Sigmoid colon (tissue), 7 donors: ENCODE data around the gene FYTTD1. TPM values are rescaled to one million over a fixed set of nuclear protein-coding genes. Genes with fewer than 3 reads are reported as not detected.

Experiments used
- DNase-seq: peaks from one replicate; pipeline ENCODE4 v3.0.0-alpha.2; 2019
- H3K27ac ChIP-seq, 4 donors: fragments of 200-600 bp; sonication (generic); one replicate each; pipeline ENCODE4 v1.5.1; 2016 to 2019; ENCODE audit warnings: mild to moderate bottlenecking in 1 of 4
- H3K27me3 ChIP-seq, 3 donors: fragments of 200-600 bp; sonication (generic); one replicate each; pipeline ENCODE4 v1.5.1; 2019; ENCODE audit warnings: mild to moderate bottlenecking in 1 of 3
- H3K36me3 ChIP-seq, 4 donors: fragments of 200-600 bp; sonication (generic); one replicate each; pipeline ENCODE4 v1.5.1; 2016 to 2019
- H3K4me1 ChIP-seq, 4 donors: fragments of 200-600 bp; sonication (generic); one replicate each; pipeline ENCODE4 v1.5.1; 2017 to 2019
- H3K4me3 ChIP-seq, 4 donors: fragments of 200-600 bp; sonication (generic); one replicate each; pipeline ENCODE4 v1.5.1; 2017 to 2019; ENCODE audit warnings: mild to moderate bottlenecking in 2 of 4, moderate library complexity in 1 of 4
- H3K9me3 ChIP-seq, 4 donors: fragments of 200-600 bp in 3 of 4; sonication (generic) in 3 of 4; one replicate each; pipeline versions ENCODE4 v1.5.1 to v1.6.1; 2013 to 2019
- EP300 ChIP-seq, 4 donors: sonication (generic); formaldehyde crosslinking; IDR thresholded peaks; one replicate each; pipeline ENCODE4 v1.6.1; 2017; ENCODE audit warnings: antibody characterized with exemption in 4 of 4
- POLR2A ChIP-seq, 2 donors: fragments of 450-650 bp; IDR thresholded peaks; one replicate each; pipeline ENCODE4 v1.6.1; 2016; ENCODE audit warnings: antibody characterized with exemption in 2 of 2, mild to moderate bottlenecking in 2 of 2, moderate library complexity in 2 of 2
- POLR2AphosphoS5 ChIP-seq, 4 donors: sonication (generic); formaldehyde crosslinking; IDR thresholded peaks; one replicate each; pipeline ENCODE4 v1.6.1; 2017; ENCODE audit warnings: antibody characterized with exemption in 4 of 4
- WGBS, 2 donors: extraction: QIAGEN DNeasy Blood & Tissue Kit; methylation state at CpG; one replicate each; pipeline ENCODE4 v1.1.7; 2013; 5-methylcytosine and 5-hydroxymethylcytosine counted together
- intact Hi-C: fragments of 100-400 bp; cut with DNase I; formaldehyde crosslinking; loops from one replicate; pipeline ENCODE4 v1.15.1; 2023
- polyA plus RNA-seq, 3 donors: library from polyadenylated mRNA; stranded (reverse); fragments of 200-250 nt; gene quantifications; one replicate each; pipeline ENCODE4 v1.2.3, GENCODE V29; 2013
- total RNA-seq, 4 donors: library from RNA; depleted of rRNA; stranded (reverse); fragments of >200 nt; gene quantifications; one replicate each; pipeline ENCODE4 v1.1.0, GENCODE V29; 2016
- TF ChIP-seq, protein P1 (sequence below), 4 experiments: fragments of 450-650 bp in 3 of 4; fragments of 200-600 bp in 1 of 4; IDR thresholded peaks; one replicate each; pipeline ENCODE4 v1.5.1; 2016 to 2019; ENCODE audit warnings: antibody characterized with exemption in 4 of 4, mild to moderate bottlenecking in 3 of 4, moderate library complexity in 2 of 4
- donor health status: healthy with polysubstance abuse.
- donor health status: Bipolar disorder and iron deficiency.
- donor health status: healthy.

Gene FYTTD1
- total and polyA plus RNA-seq, 7 donors, result 11.4 to 63.9 (median 46.4) TPM

- TF ChIP-seq POLR2AphosphoS5 (IDR thresholded peaks at IDR 0.05), result no peak
- TF ChIP-seq EP300 (IDR thresholded peaks at IDR 0.05), result no peak
- TF ChIP-seq, protein P1, sequence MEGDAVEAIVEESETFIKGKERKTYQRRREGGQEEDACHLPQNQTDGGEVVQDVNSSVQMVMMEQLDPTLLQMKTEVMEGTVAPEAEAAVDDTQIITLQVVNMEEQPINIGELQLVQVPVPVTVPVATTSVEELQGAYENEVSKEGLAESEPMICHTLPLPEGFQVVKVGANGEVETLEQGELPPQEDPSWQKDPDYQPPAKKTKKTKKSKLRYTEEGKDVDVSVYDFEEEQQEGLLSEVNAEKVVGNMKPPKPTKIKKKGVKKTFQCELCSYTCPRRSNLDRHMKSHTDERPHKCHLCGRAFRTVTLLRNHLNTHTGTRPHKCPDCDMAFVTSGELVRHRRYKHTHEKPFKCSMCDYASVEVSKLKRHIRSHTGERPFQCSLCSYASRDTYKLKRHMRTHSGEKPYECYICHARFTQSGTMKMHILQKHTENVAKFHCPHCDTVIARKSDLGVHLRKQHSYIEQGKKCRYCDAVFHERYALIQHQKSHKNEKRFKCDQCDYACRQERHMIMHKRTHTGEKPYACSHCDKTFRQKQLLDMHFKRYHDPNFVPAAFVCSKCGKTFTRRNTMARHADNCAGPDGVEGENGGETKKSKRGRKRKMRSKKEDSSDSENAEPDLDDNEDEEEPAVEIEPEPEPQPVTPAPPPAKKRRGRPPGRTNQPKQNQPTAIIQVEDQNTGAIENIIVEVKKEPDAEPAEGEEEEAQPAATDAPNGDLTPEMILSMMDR (IDR thresholded peaks at IDR 0.05), result no peak
- no peak for TF ChIP-seq POLR2A (IDR thresholded peaks at IDR 0.05)
- H3K4me3 ChIP-seq, result no peak overlapping the region
- WGBS, 2 donors, result 91 to 94% methylated on average over 3 of the region's 3 CpGs
- H3K27ac ChIP-seq, result no peak overlapping the region
- H3K4me1 ChIP-seq, result peaks cover 0 to 41% (median 26%) of the 10 kb centered on the region in 4 donors
- intact Hi-C loops, result no loop called here
- no peaks in the 10 kb centered on the region for H3K27me3 ChIP-seq
- no peaks in the 10 kb centered on the region for H3K9me3 ChIP-seq
- H3K36me3 ChIP-seq, result peaks cover 0 to 18% (median 0%) of the 10 kb centered on the region in 4 donors
- no peak for DNase-seq
Measured at GRCh38 chr3:197753263-197753662, 3.6 kb downstream of the FYTTD1 start.

DNA sequence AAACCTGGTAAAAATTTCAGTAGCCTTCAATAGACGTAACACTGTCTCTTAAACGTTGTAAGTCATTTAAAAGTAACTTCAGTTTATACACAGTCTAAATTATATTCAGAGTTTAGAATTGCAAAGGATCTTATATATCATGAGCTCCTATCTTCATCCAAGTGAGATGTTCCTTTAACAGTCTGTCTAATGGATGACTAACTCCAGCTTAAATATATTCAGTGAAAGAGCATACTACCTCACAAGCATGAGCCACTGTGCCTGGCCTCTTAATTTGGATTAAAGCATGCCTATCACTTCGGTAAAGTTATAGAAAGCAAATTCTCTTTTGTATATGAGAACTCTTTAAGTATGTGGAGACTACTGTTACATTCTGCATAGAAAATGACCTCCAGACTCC lies 7.0 kb downstream of the FYTTD1 start:
- Histone ChIP-seq H3K4me1 (peaks cover 0 to 25% (median 13%) of the 10 kb centered on the region in 4 donors), H3K4me3 (no peak overlapping the region), H3K36me3 (peaks cover 0 to 41% (median 0%) of the 10 kb centered on the region in 4 donors), H3K27me3 (no peaks in the 10 kb centered on the region), H3K27ac (no peak overlapping the region), H3K9me3 (no peaks in the 10 kb centered on the region)
- DNase-seq, result no peak
- TF ChIP-seq, protein P1 (IDR thresholded peaks at IDR 0.05), result no peak
- TF ChIP-seq EP300 (IDR thresholded peaks at IDR 0.05) (no peak), POLR2A (IDR thresholded peaks at IDR 0.05) (no peak), POLR2AphosphoS5 (IDR thresholded peaks at IDR 0.05) (no peak)
- intact Hi-C loops, result no loop called here
- WGBS, 2 donors, result 84 to 94% methylated on average over 3 of the region's 3 CpGs

DNA sequence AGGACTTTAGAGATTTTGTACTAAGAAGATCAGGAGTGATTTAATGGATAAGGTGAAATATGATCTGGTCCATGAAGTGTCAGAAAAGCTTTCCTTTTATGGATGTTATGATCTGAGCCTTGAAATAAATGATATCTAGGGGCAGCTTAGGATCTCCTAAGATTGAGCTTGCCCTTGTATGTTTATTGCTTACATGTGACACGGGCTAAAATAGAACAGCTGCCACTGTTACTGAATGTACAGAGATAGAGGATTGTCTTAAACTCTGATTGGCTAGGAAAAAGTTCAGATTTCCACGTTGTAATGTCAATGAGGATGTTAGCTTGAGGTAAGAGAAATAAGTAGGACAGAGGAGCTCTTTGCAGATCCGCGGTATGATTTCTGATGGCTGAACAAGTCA lies 8.8 kb downstream of the FYTTD1 start:
- 92 to 97% methylated on average over 4 of the region's 4 CpGs for WGBS, 2 donors
- Histone ChIP-seq H3K4me1 (peaks cover 0 to 8% (median 3%) of the 10 kb centered on the region in 4 donors), H3K9me3 (no peaks in the 10 kb centered on the region), H3K36me3 (peaks cover 0 to 59% (median 5%) of the 10 kb centered on the region in 4 donors), H3K4me3 (no peak overlapping the region), H3K27me3 (no peaks in the 10 kb centered on the region), H3K27ac (no peak overlapping the region)
- intact Hi-C loops, result no loop called here
- DNase-seq, result no peak
- TF ChIP-seq EP300 (IDR thresholded peaks at IDR 0.05), result no peak
- TF ChIP-seq POLR2A (IDR thresholded peaks at IDR 0.05), result no peak
- TF ChIP-seq POLR2AphosphoS5 (IDR thresholded peaks at IDR 0.05), result no peak
- TF ChIP-seq, protein P1 (IDR thresholded peaks at IDR 0.05), result no peak

DNA sequence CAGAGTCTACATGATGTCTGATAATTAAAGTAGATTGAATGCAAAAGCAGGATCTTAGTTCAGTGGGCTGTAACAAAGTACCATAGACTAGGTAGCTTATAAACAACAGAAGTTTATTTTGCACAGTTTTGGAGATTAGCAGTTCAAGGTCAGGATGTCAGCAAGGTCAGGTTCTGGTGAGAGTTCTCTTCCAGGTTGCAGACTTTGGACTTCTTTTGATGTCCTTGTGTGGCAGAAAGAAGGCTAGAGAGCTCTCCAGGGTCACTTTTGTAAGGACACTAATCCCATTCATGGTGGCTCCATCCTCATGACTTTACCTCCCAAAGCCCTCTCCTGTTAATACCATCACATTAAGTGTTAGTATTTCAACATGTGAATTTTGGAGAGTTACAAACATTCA lies 12.1 kb downstream of the FYTTD1 start:
- Histone ChIP-seq H3K27me3 (no peaks in the 10 kb centered on the region), H3K4me3 (no peak overlapping the region), H3K27ac (no peak overlapping the region), H3K9me3 (no peaks in the 10 kb centered on the region), H3K36me3 (peaks cover 0 to 86% (median 8%) of the 10 kb centered on the region in 4 donors), H3K4me1 (peaks cover 0 to 1% (median 0%) of the 10 kb centered on the region in 4 donors)
- intact Hi-C loops, result no loop called here
- DNase-seq, result no peak
- TF ChIP-seq EP300 (IDR thresholded peaks at IDR 0.05) (no peak), POLR2A (IDR thresholded peaks at IDR 0.05) (no peak), POLR2AphosphoS5 (IDR thresholded peaks at IDR 0.05) (no peak)
- TF ChIP-seq, protein P1 (IDR thresholded peaks at IDR 0.05), result no peak

- TF ChIP-seq, protein P1 (IDR thresholded peaks at IDR 0.05), result no peak
- no peak for TF ChIP-seq POLR2AphosphoS5 (IDR thresholded peaks at IDR 0.05)
- no peak for TF ChIP-seq EP300 (IDR thresholded peaks at IDR 0.05)
- no peak for TF ChIP-seq POLR2A (IDR thresholded peaks at IDR 0.05)
- WGBS, 2 donors, result 92 to 95% methylated on average over 7 of the region's 7 CpGs
- no peaks in the 10 kb centered on the region for H3K27me3 ChIP-seq
- no peaks in the 10 kb centered on the region for H3K9me3 ChIP-seq
- H3K36me3 ChIP-seq, result peaks cover 47 to 96% (median 56%) of the 10 kb centered on the region in 4 donors
- intact Hi-C loops, result no loop called here
- H3K4me3 ChIP-seq, result no peak overlapping the region
- no peak overlapping the region for H3K27ac ChIP-seq
- H3K4me1 ChIP-seq, result no peaks in the 10 kb centered on the region
- DNase-seq, result no peak
Measured at GRCh38 chr3:197775317-197775716, 25.6 kb downstream of the FYTTD1 start.
